ENCODE data around the gene FCAR. TPM values are rescaled to one million over a fixed set of nuclear protein-coding genes. Genes with fewer than 3 reads are reported as not detected.
"Not testable (repeated sequence)": the region's sequence is repeated elsewhere in the genome, so short reads cannot be mapped to it uniquely, and the experiment has no call there.

FCAR gene
- total RNA-seq, 2 experiments from 2014 or later: not detected

- H3K9me3 Mint-ChIP-seq: no peaks in the 10 kb centered on the region
- DNase-seq: no peak
- H3K4me3 Mint-ChIP-seq: no peak overlapping the region
- no peaks in the 10 kb centered on the region for H3K4me1 Mint-ChIP-seq
- H3K27ac Mint-ChIP-seq: no peak overlapping the region
- peaks cover 6% of the 10 kb centered on the region for H3K27me3 Mint-ChIP-seq
- no peaks in the 10 kb centered on the region for H3K36me3 Mint-ChIP-seq (ENCODE audit: low read depth)
- POLR2A ChIA-PET: no interaction called here
- CTCF ChIA-PET: no interaction called here
Measured at GRCh38 chr19:54902061-54902460, 28.0 kb downstream of the FCAR start.

GRCh38 chr19:54903303-54903702 is 29.3 kb downstream of the FCAR start:
- DNase-seq: no peak
- H3K36me3 Mint-ChIP-seq (ENCODE audit: low read depth): no peaks in the 10 kb centered on the region
- ChIA-PET POLR2A (no interaction called here), CTCF (no interaction called here)
- no peak overlapping the region for H3K27ac Mint-ChIP-seq
- H3K27me3 Mint-ChIP-seq: peaks cover 6% of the 10 kb centered on the region
- no peaks in the 10 kb centered on the region for H3K4me1 Mint-ChIP-seq
- H3K4me3 Mint-ChIP-seq: no peak overlapping the region
- H3K9me3 Mint-ChIP-seq: no peaks in the 10 kb centered on the region

- H3K27ac Mint-ChIP-seq; H3K4me3 Mint-ChIP-seq; H3K9me3 Mint-ChIP-seq; DNase-seq; H3K27me3 Mint-ChIP-seq; H3K36me3 Mint-ChIP-seq (ENCODE audit: low read depth); POLR2A ChIA-PET; H3K4me1 Mint-ChIP-seq: not testable (repeated sequence)
- CTCF ChIA-PET: interaction anchor here (0.7 kb wide), 1 partner anchor 62 kb away, joined by 3 read pairs; the partner anchor contains the start of gene NLRP2
Measured at GRCh38 chr19:54904261-54904660, 30.2 kb downstream of the FCAR start.

- Mint-ChIP-seq H3K4me3 (no peak overlapping the region), H3K36me3 (ENCODE audit: low read depth) (no peaks in the 10 kb centered on the region), H3K9me3 (no peaks in the 10 kb centered on the region), H3K27me3 (peaks cover 3% of the 10 kb centered on the region), H3K4me1 (no peaks in the 10 kb centered on the region), H3K27ac (no peak overlapping the region)
- POLR2A ChIA-PET: no interaction called here
- DNase-seq: no peak
- CTCF ChIA-PET: no interaction called here
Measured at GRCh38 chr19:54905421-54905802, 31.4 kb downstream of the FCAR start.

GRCh38 chr19:54905803-54906511 is 31.9 kb downstream of the FCAR start, which contains the start of gene NCR1:
NCR1 (plus strand) TSS chr19:54906148; CDS start chr19:54906188, 40 bp downstream.
- Mint-ChIP-seq H3K27me3 (peaks cover 3% of the 10 kb centered on the region), H3K36me3 (ENCODE audit: low read depth) (no peaks in the 10 kb centered on the region), H3K4me3 (no peak within 1 kb of the TSS), H3K4me1 (no peaks in the 10 kb centered on the region), H3K27ac (no peak within 1 kb of the TSS), H3K9me3 (peaks cover 2% of the 10 kb centered on the region)
- POLR2A ChIA-PET: no interaction called here
- CTCF ChIA-PET: no interaction called here
- DNase-seq: no peak

GRCh38 chr19:54906819-54907218 is 32.8 kb downstream of the FCAR start:
- CTCF ChIA-PET: no interaction called here
- H3K36me3 Mint-ChIP-seq (ENCODE audit: low read depth): no peaks in the 10 kb centered on the region
- H3K4me3 Mint-ChIP-seq: no peak overlapping the region
- no peaks in the 10 kb centered on the region for H3K4me1 Mint-ChIP-seq
- H3K9me3 Mint-ChIP-seq: peaks cover 2% of the 10 kb centered on the region
- H3K27me3 Mint-ChIP-seq: peaks cover 3% of the 10 kb centered on the region
- DNase-seq: no peak
- POLR2A ChIA-PET: no interaction called here
- no peak overlapping the region for H3K27ac Mint-ChIP-seq

GRCh38 chr19:54907899-54908298 is 33.9 kb downstream of the FCAR start:
- not testable (repeated sequence) for H3K27ac Mint-ChIP-seq, H3K4me3 Mint-ChIP-seq

GRCh38 chr19:54916822-54917221 is 42.8 kb downstream of the FCAR start:
- no peaks in the 10 kb centered on the region for H3K9me3 Mint-ChIP-seq
- CTCF ChIA-PET: interaction anchor here (1.6 kb wide), 1 partner anchor 243 kb away, joined by 5 read pairs; no protein-coding TSS in a partner anchor

More at GRCh38 chr19:54907899-54908298, 33.9 kb downstream of the FCAR start:
- H3K9me3 Mint-ChIP-seq; CTCF ChIA-PET; DNase-seq; H3K27me3 Mint-ChIP-seq; H3K36me3 Mint-ChIP-seq (ENCODE audit: low read depth); H3K4me1 Mint-ChIP-seq; POLR2A ChIA-PET: not testable (repeated sequence)

GRCh38 chr19:54918499-54918898 is 44.5 kb downstream of the FCAR start:
- CTCF ChIA-PET: interaction anchor here (0.9 to 1.6 kb wide), 3 partner anchors 37 to 244 kb away, joined by 3 to 7 read pairs (median 5); no protein-coding TSS in a partner anchor
- Mint-ChIP-seq H3K4me3 (no peak overlapping the region), H3K4me1 (peaks cover 8% of the 10 kb centered on the region), H3K27me3 (peaks cover 2% of the 10 kb centered on the region), H3K9me3 (no peaks in the 10 kb centered on the region), H3K27ac (no peak overlapping the region), H3K36me3 (ENCODE audit: low read depth) (no peaks in the 10 kb centered on the region)
- DNase-seq: no peak
- POLR2A ChIA-PET: no interaction called here

More at GRCh38 chr19:54916822-54917221, 42.8 kb downstream of the FCAR start:
- no peak for DNase-seq
- H3K4me3 Mint-ChIP-seq: no peak overlapping the region
- H3K36me3 Mint-ChIP-seq (ENCODE audit: low read depth): no peaks in the 10 kb centered on the region
- peaks cover 8% of the 10 kb centered on the region for H3K4me1 Mint-ChIP-seq
- H3K27ac Mint-ChIP-seq: no peak overlapping the region
- POLR2A ChIA-PET: no interaction called here
- H3K27me3 Mint-ChIP-seq: no peaks in the 10 kb centered on the region

GRCh38 chr19:54919646-54920563 is 45.9 kb downstream of the FCAR start:
- H3K27me3 Mint-ChIP-seq; H3K9me3 Mint-ChIP-seq; H3K27ac Mint-ChIP-seq; H3K4me1 Mint-ChIP-seq; POLR2A ChIA-PET; H3K4me3 Mint-ChIP-seq; DNase-seq; CTCF ChIA-PET; H3K36me3 Mint-ChIP-seq (ENCODE audit: low read depth): not testable (repeated sequence)

- H3K4me3 Mint-ChIP-seq: no peak overlapping the region
- no peak overlapping the region for H3K27ac Mint-ChIP-seq
- H3K27me3 Mint-ChIP-seq: peaks cover 2% of the 10 kb centered on the region
- H3K9me3 Mint-ChIP-seq: peaks cover 4% of the 10 kb centered on the region
- peaks cover 8% of the 10 kb centered on the region for H3K4me1 Mint-ChIP-seq
- CTCF ChIA-PET: no interaction called here
- no peaks in the 10 kb centered on the region for H3K36me3 Mint-ChIP-seq (ENCODE audit: low read depth)
- DNase-seq: peak; percentile 19
- POLR2A ChIA-PET: no interaction called here
Measured at GRCh38 chr19:54921082-54921481, 47.0 kb downstream of the FCAR start.

- Mint-ChIP-seq H3K27me3 (peaks cover 2% of the 10 kb centered on the region), H3K36me3 (ENCODE audit: low read depth) (no peaks in the 10 kb centered on the region), H3K4me1 (peaks cover 5% of the 10 kb centered on the region), H3K9me3 (peaks cover 10% of the 10 kb centered on the region), H3K27ac (no peak overlapping the region), H3K4me3 (no peak overlapping the region)
- CTCF ChIA-PET: interaction anchor here (0.5 kb wide), 1 partner anchor 892 kb away, joined by 3 read pairs; no protein-coding TSS in a partner anchor
- POLR2A ChIA-PET: no interaction called here
- no peak for DNase-seq
Measured at GRCh38 chr19:54923276-54923675, 49.2 kb downstream of the FCAR start.

- Mint-ChIP-seq H3K27me3 (no peaks in the 10 kb centered on the region), H3K9me3 (peaks cover 17% of the 10 kb centered on the region), H3K4me1 (no peaks in the 10 kb centered on the region), H3K4me3 (no peak overlapping the region), H3K36me3 (ENCODE audit: low read depth) (no peaks in the 10 kb centered on the region), H3K27ac (no peak overlapping the region)
- ChIA-PET POLR2A (no interaction called here), CTCF (no interaction called here)
- DNase-seq: no peak
Measured at GRCh38 chr19:54928299-54928698, 54.3 kb downstream of the FCAR start.

Measured in activated CD4-positive, alpha-beta memory T cell treated with anti-CD3 and anti-CD28 coated beads, Interleukin-2, amount 10 ng/mL, durations not matched to agents 7 days and 5 days (primary cell).